ENCODE measurements around the gene OR4X2.
"Not testable (repeated sequence)": the region's sequence is repeated elsewhere in the genome, so short reads cannot be mapped to it uniquely, and the experiment has no call there.

The OR4X2 gene

GRCh38 chr11:48244804-48245203, at the start of gene OR4X2:
Gene OR4X2 (plus strand): TSS chr11:48245104. CDS start chr11:48245104, 0 bp downstream.
- DNase-seq (ENCODE audit: low spot score): no peak
- TF ChIP-seq CTCF (IDR thresholded peaks at IDR 0.05; ENCODE audit: extremely low read depth, missing control alignments): no peak

- no peak for TF ChIP-seq CTCF (IDR thresholded peaks at IDR 0.05; ENCODE audit: extremely low read depth, missing control alignments)
- no peak for DNase-seq (ENCODE audit: low spot score)
These were observed 37.0 kb upstream of the OR4X2 start for GRCh38 chr11:48207881-48208280.

GRCh38 chr11:48210052-48210451, 34.9 kb upstream of the OR4X2 start:
- no peak for TF ChIP-seq CTCF (IDR thresholded peaks at IDR 0.05; ENCODE audit: extremely low read depth, missing control alignments)
- DNase-seq (ENCODE audit: low spot score): no peak

- TF ChIP-seq CTCF (IDR thresholded peaks at IDR 0.05; ENCODE audit: extremely low read depth, missing control alignments): no peak
- DNase-seq (ENCODE audit: low spot score): no peak
These were observed 28.4 kb upstream of the OR4X2 start, which contains the start of gene OR4B1 for GRCh38 chr11:48216510-48216909. Gene OR4B1 (plus strand): TSS chr11:48216810. CDS start chr11:48216810, 0 bp downstream.

- no peak for DNase-seq (ENCODE audit: low spot score)
- no peak for TF ChIP-seq CTCF (IDR thresholded peaks at IDR 0.05; ENCODE audit: extremely low read depth, missing control alignments)
These were observed 16.1 kb upstream of the OR4X2 start for GRCh38 chr11:48228761-48229160.

- DNase-seq (ENCODE audit: low spot score): not testable (repeated sequence)
These were observed 14.8 kb upstream of the OR4X2 start for GRCh38 chr11:48230057-48230456.

- no peak for DNase-seq (ENCODE audit: low spot score)
- no peak for TF ChIP-seq CTCF (IDR thresholded peaks at IDR 0.05; ENCODE audit: extremely low read depth, missing control alignments)
These were observed 7.2 kb upstream of the OR4X2 start for GRCh38 chr11:48237727-48238126.

- DNase-seq (ENCODE audit: low spot score): no peak
- TF ChIP-seq CTCF (IDR thresholded peaks at IDR 0.05; ENCODE audit: extremely low read depth, missing control alignments): no peak
These were observed 2.4 kb upstream of the OR4X2 start for GRCh38 chr11:48242501-48242900.

Data from GM20000 (cell line).